Subcutaneous abdominal adipose tissue (tissue), 5 donors: Measurements from ENCODE around the gene CDK11B.
"Not testable (repeated sequence)": the region's sequence is repeated elsewhere in the genome, so short reads cannot be mapped to it uniquely, and the experiment has no call there.

Experiments
- H3K27ac ChIP-seq: one replicate; pipeline ENCODE4 v1.7.0; 2013; ENCODE audit warnings: low read depth, mild to moderate bottlenecking, inconsistent platforms, low read length, moderate library complexity
- H3K27me3 ChIP-seq, 5 donors: one replicate each; pipeline ENCODE4 v1.7.0; 2013; ENCODE audit warnings: low read length in 5 of 5, inconsistent platforms in 1 of 5; ENCODE audit not compliant: control insufficient read depth in 5 of 5, insufficient read depth in 4 of 5
- H3K36me3 ChIP-seq, 5 donors: one replicate each; pipeline ENCODE4 v1.7.0; 2013; ENCODE audit warnings: low read length in 5 of 5; ENCODE audit not compliant: control insufficient read depth in 5 of 5, insufficient read depth in 5 of 5
- H3K4me1 ChIP-seq, 5 donors: one replicate each; pipeline ENCODE4 v1.7.0; 2013; ENCODE audit warnings: low read length in 5 of 5, mild to moderate bottlenecking in 3 of 5, moderate library complexity in 1 of 5; ENCODE audit not compliant: control insufficient read depth in 5 of 5, insufficient read depth in 5 of 5
- H3K4me3 ChIP-seq, 5 donors: one replicate each; pipeline ENCODE4 v1.7.0; 2013; ENCODE audit warnings: low read length in 5 of 5, low read depth in 1 of 5
- H3K9ac ChIP-seq, 5 donors: one replicate each; pipeline ENCODE4 v1.7.0; 2013; ENCODE audit warnings: low read length in 5 of 5, mild to moderate bottlenecking in 4 of 5, moderate library complexity in 3 of 5
- H3K9me3 ChIP-seq, 5 donors: one replicate each; pipeline ENCODE4 v1.7.0; 2013; ENCODE audit warnings: low read length in 5 of 5; ENCODE audit not compliant: control insufficient read depth in 5 of 5
- donor health status: healthy.
- donor health status: healthy.
- donor health status: healthy.
- donor health status: healthy.
- donor health status: healthy.

The CDK11B gene

DNA sequence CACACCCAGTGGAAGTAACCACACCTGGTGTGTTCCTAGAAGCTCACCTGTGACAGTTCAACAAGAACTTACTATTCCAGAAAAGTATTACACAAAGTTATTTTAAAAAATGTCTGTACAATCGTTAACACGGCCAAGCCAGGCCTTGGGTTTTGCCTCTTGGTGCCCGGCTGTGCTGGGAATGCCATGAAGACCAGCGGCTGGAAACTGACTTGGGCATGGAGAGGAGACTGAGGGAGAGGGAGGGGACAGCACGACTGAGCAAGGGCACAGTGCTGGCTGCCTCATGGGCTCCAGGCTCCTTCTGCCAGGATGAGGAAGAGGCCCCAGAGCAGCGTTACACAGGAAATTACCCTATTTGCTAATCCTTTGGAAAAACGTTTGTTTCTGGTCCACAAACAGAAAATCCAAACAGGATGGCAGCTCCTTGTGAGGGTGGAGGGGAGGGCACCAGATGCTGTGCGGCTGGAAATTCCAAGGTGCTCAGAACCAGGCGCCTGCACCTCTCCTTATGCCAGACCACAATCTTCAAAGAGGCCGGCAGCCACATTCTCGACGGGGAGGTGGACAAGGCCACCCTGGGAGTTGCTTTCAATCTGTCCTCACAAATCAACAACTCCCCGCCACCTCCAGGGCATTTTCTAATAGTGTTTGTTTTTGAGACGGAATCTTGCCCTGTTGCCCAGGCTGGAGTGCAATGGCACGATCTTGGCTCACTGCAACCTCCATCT lies 4.2 kb upstream of the CDK11B start:
- H3K27me3 ChIP-seq, H3K4me3 ChIP-seq, H3K27ac ChIP-seq, H3K9ac ChIP-seq, H3K9me3 ChIP-seq, H3K4me1 ChIP-seq: not testable (repeated sequence)
- peaks cover 0 to 24% (median 21%) of the 10 kb centered on the region in 5 donors for H3K36me3 ChIP-seq

DNA sequence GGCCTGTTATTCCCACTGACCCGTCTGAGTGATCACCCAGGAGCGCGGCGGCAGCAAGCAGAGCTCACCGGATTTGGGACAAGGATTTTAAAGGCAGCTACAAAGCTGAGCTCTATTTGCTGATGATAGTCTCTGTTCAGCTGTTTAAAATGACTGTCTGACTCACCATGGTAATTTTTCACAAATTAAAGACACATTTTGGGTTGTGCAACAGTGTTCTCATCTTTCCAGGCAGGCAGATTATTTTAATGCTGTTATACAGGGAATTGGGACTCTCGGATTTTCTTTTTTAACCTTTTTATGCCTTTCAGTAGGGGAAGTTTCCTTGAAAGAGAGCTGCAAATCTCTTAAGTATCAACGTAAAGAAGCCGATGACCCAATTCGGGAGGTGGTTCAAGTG lies 3.6 kb upstream of the CDK11B start:
- not testable (repeated sequence) for H3K4me1 ChIP-seq, H3K27ac ChIP-seq, H3K27me3 ChIP-seq, H3K9me3 ChIP-seq, H3K9ac ChIP-seq, H3K4me3 ChIP-seq
- H3K36me3 ChIP-seq = peaks cover 0 to 21% (median 19%) of the 10 kb centered on the region in 5 donors

DNA sequence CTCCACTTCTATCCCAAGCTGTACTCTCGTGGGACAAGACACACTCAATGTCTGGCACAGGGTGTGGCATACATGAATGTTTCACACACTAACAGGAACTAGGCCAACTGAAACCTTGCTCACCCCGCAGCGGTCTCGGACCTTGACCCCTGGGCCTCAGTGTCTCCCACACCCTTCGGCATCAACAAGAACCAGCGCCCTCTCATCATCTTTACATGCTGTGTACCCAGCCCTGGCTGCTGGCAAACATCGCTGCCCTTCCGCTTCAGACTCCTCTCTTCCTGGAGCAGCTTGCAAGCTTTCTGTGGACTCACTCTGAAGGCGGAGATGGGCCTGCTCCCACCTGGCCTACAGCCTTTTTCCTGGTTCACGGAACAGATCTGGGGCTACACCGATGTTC lies 10.5 kb downstream of the CDK11B start:
- H3K27ac ChIP-seq, H3K27me3 ChIP-seq, H3K9me3 ChIP-seq, H3K4me3 ChIP-seq, H3K4me1 ChIP-seq, H3K9ac ChIP-seq: not testable (repeated sequence)
- peaks cover 21 to 48% (median 39%) of the 10 kb centered on the region in 5 donors for H3K36me3 ChIP-seq

DNA sequence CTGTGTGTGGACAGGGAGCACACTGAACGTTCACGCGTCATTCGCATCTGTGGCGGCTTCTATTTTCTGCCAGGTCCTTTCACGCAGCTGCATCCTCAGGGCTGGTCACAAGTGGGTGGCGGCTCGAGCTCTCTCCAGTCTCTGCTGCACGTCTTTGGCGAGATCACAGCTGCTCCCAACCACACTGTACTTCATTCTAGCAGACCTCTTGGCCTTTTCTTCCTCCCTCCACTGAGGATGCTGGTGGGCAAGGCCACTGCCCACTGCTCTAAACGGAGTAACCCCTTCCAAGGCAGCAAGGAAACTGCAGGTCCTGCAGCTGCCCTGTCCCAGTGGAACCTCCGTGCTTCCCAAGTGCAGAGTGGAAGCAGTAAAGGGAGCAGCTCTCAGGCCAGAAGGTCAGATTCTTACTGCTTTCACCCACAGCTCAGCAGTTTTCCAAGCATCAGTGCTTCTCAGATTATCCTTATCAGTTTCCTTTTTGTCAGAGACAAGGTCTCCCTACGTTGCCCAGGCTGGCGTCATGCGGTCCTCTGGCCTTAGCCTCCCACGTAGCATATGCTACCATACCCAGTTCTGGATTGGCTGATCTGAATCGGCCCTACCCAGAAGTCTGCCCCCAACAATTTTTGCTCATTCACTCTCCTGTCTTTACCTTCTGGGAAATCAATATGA lies 11.1 kb downstream of the CDK11B start:
- H3K4me1 ChIP-seq, H3K27me3 ChIP-seq, H3K4me3 ChIP-seq, H3K9me3 ChIP-seq, H3K27ac ChIP-seq, H3K9ac ChIP-seq: not testable (repeated sequence)
- peaks cover 21 to 48% (median 39%) of the 10 kb centered on the region in 5 donors for H3K36me3 ChIP-seq

DNA sequence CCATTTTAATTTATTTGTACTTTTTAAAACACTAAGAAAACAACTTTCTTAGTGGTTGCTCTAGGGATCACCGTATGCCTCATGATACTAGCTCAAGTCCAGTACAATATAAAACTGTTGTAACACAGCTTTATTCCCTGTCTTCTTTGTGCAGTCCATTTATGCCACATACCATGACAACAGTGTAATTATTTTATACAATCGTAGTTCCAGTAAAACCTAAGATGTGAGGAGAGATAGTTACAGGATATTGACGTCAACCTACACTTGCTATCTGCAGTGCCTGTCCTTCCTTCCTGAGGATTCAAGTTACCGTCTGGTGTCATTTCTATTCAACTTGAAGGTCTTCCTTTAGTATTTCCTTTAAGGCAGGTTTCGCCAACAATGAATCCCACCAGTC lies 12.5 kb downstream of the CDK11B start:
- H3K27ac ChIP-seq, H3K9me3 ChIP-seq, H3K9ac ChIP-seq, H3K27me3 ChIP-seq, H3K4me3 ChIP-seq, H3K4me1 ChIP-seq: not testable (repeated sequence)
- peaks cover 9 to 38% (median 26%) of the 10 kb centered on the region in 5 donors for H3K36me3 ChIP-seq

DNA sequence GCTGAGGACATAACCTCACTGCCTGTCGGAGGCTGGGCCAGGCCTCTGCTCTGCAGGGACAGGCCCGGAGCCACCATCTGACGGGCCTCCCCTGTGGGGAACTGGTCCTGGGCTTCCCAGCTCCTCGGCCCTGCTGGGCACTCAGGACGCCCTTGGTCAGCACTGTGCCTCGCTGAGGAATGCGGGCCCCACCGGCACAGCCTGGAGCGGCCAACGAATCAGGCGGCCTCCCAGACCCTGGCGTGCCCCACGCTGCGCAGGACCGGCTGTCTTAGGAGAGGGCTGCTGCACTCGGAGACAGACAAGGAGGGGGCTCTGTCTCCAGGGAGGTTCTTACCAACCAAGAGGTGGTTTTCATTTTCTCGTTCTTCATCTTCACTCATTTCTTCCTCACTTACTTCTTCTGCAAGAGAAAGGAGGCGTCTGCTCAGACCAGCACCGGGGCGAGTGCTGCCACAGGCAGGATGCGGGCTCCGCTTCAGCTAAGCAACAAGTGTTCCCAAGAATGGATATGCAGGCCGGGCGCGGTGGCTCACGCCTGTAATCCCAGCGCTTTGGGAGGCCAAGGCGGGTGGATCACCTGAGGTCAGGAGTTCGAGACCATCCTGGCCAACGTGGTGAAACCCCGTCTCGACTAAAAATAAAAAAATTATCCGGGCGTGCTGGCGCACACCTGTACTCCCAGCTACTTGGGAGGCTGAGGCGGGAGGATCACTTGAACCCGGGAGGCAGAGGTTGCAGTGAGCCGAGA lies 17.9 kb downstream of the CDK11B start:
- H3K36me3 ChIP-seq = peaks cover 0 to 36% (median 18%) of the 10 kb centered on the region in 5 donors
- not testable (repeated sequence) for H3K9me3 ChIP-seq, H3K4me3 ChIP-seq, H3K9ac ChIP-seq, H3K27ac ChIP-seq, H3K4me1 ChIP-seq, H3K27me3 ChIP-seq

DNA sequence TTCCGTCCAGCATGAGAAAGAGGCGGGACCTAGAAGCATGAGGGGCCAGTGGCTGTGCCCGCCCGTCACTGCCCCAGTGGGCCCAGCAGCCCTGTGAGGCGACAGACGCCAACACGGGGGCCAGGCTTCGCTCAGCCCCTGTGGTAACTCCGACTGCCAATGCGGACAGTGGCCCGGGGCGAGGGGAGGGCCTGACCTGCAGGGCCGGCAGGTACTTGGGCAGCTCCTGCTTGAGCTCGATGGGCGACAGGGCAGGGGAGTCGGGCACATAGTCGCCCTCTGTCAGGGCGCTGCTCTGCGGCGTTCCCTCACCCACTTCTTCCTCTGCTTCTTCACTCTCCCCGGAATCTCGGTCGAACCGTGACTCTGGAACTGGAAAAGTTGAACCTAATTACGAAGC lies 18.7 kb downstream of the CDK11B start:
- not testable (repeated sequence) for H3K27ac ChIP-seq, H3K4me3 ChIP-seq, H3K9ac ChIP-seq, H3K27me3 ChIP-seq, H3K4me1 ChIP-seq, H3K9me3 ChIP-seq
- peaks cover 0 to 33% (median 18%) of the 10 kb centered on the region in 5 donors for H3K36me3 ChIP-seq

DNA sequence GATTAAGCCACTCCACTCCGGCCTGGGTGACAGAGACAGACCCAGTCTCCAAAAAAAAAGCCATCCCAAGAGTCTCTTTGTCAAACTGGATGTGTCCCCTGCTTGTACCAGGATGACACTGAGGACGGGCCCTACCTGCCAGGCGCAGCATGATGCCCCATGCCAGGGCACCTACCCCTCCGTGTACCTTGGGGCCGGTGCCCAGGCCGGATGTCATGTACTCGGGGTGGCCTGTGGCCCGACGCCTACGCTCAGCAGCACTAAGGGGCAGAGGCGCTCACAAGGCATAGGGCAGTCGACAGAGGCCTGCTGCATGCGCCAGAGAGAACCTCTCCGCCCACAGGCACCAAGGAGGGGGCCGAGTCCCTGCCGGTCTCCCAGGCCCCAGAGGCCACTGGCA lies 19.4 kb downstream of the CDK11B start:
- not testable (repeated sequence) for H3K9me3 ChIP-seq, H3K4me3 ChIP-seq, H3K9ac ChIP-seq, H3K27ac ChIP-seq, H3K4me1 ChIP-seq, H3K27me3 ChIP-seq
- H3K36me3 ChIP-seq = peaks cover 0 to 33% (median 18%) of the 10 kb centered on the region in 5 donors

DNA sequence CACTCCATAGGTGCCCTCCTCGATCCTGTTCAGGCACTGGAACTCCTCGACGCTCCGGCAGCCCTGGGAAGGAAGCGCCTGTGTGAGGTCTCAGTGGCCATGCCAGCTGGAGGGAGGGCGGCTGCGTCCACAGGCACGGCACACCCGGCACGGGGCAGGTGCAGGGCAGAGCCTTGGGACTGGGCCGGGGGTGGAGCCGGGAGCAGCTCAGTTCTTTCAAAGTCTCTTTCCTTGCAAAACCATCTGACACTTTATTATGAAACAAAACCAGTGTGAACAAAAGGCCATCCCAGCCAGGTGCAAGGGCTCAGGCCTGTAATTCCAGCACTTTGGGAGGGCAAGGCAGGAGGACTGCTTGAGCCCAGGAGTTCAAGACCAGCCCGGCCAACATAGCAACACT lies 20.3 kb downstream of the CDK11B start:
- H3K9me3 ChIP-seq, H3K9ac ChIP-seq, H3K27me3 ChIP-seq, H3K4me1 ChIP-seq, H3K4me3 ChIP-seq, H3K27ac ChIP-seq: not testable (repeated sequence)
- peaks cover 0 to 33% (median 18%) of the 10 kb centered on the region in 5 donors for H3K36me3 ChIP-seq

DNA sequence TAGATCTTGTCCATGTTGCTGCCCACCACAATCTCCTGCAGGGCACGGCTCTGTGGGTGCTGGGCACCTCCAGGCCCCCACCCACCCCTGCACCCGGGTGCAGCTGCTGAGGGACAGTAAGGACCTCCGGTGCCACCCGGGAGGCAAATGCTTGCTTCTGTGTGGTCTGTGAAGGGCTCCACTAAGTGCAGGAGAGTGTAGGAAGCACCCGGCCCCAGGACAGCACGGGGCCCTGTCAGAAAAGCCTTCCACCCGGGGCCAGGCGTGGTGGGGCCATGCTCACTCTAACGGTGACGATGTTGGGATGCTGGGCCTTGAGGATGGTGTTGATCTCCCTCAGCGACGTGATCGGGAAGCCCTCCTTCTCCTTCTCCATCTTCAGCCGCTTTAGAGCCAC lies 21.3 kb downstream of the CDK11B start:
- H3K4me1 ChIP-seq, H3K9me3 ChIP-seq, H3K27me3 ChIP-seq, H3K27ac ChIP-seq, H3K9ac ChIP-seq, H3K4me3 ChIP-seq: not testable (repeated sequence)
- peaks cover 0 to 33% (median 18%) of the 10 kb centered on the region in 5 donors for H3K36me3 ChIP-seq
